Placental pericyte (primary cell): ENCODE results near the gene KRTAP10-2. TPM values are rescaled to one million over a fixed set of nuclear protein-coding genes. Genes with fewer than 3 reads are reported as not detected.

Experiments
- total RNA-seq: library from RNA; depleted of rRNA; stranded (reverse); fragments of >200 nt; gene quantifications from 2 replicates; pipeline ENCODE4 v1.2.3, GENCODE V29; 2012

The KRTAP10-2 gene
- not detected in 2 replicates for total RNA-seq

GRCh38 chr21:44551340-44551961 is at the start of gene KRTAP10-2:
Gene KRTAP10-2, minus strand, starts transcription at chr21:44551505. Its CDS starts 47 bp downstream, at chr21:44551458.

GRCh38 chr21:44600118-44600978 is 49.0 kb upstream of the KRTAP10-2 start, which contains the start of gene KRTAP10-7:
Gene KRTAP10-7, plus strand, starts transcription at chr21:44600597. Its CDS starts 25 bp downstream, at chr21:44600622.

GRCh38 chr21:44592446-44593311 is 41.4 kb upstream of the KRTAP10-2 start, which contains the start of gene KRTAP10-6:
Gene KRTAP10-6, minus strand, starts transcription at chr21:44592505. Its CDS starts 21 bp downstream, at chr21:44592484.

GRCh38 chr21:44580231-44580821 is 29.0 kb upstream of the KRTAP10-2 start, which contains the start of gene KRTAP10-5:
Gene KRTAP10-5, minus strand, starts transcription at chr21:44580604. Its CDS starts 26 bp downstream, at chr21:44580578.

GRCh38 chr21:44573630-44574456 is 22.5 kb upstream of the KRTAP10-2 start, which contains the start of gene KRTAP10-4:
Gene KRTAP10-4, plus strand, starts transcription at chr21:44573729. Its CDS starts 30 bp downstream, at chr21:44573759.

GRCh38 chr21:44558695-44559094 is 7.4 kb upstream of the KRTAP10-2 start, which contains the start of gene KRTAP10-3:
Gene KRTAP10-3, minus strand, starts transcription at chr21:44558795. Its CDS starts 80 bp downstream, at chr21:44558715.

GRCh38 chr21:44539991-44540666 is 11.2 kb downstream of the KRTAP10-2 start, which contains the start of gene KRTAP10-1:
Gene KRTAP10-1, minus strand, starts transcription at chr21:44540195. Its CDS starts 45 bp downstream, at chr21:44540150.

Other genes starting within 250 kb of the KRTAP10-2 start
- gene CFAP410, start 212.1 kb downstream of the KRTAP10-2 start, total RNA-seq: 10.0 and 20.1 TPM in 2 replicates
- gene TRPM2, start 197.9 kb downstream of the KRTAP10-2 start, total RNA-seq: under 0.01 and 0.29 TPM in 2 replicates
- 0.29 and 0.66 TPM in 2 replicates for gene LRRC3, start 96.0 kb downstream of the KRTAP10-2 start, total RNA-seq
- not detected in 2 replicates for gene KRTAP10-1, start 11.3 kb downstream of the KRTAP10-2 start, total RNA-seq
- not detected in 2 replicates for gene KRTAP10-3, start 7.3 kb upstream of the KRTAP10-2 start, total RNA-seq
- not detected in 2 replicates for gene KRTAP10-4, start 22.2 kb upstream of the KRTAP10-2 start, total RNA-seq
- gene KRTAP10-5, start 29.1 kb upstream of the KRTAP10-2 start, total RNA-seq: not detected in 2 replicates
- not detected in 2 replicates for gene KRTAP10-6, start 41.0 kb upstream of the KRTAP10-2 start, total RNA-seq
- gene KRTAP10-7, start 49.1 kb upstream of the KRTAP10-2 start, total RNA-seq: not detected in 2 replicates
- gene KRTAP10-8, start 60.6 kb upstream of the KRTAP10-2 start, total RNA-seq: not detected in 2 replicates
- not detected in 2 replicates for gene KRTAP10-9, start 75.6 kb upstream of the KRTAP10-2 start, total RNA-seq
- not detected in 2 replicates for gene KRTAP10-10, start 85.9 kb upstream of the KRTAP10-2 start, total RNA-seq
- gene KRTAP10-11, start 94.9 kb upstream of the KRTAP10-2 start, total RNA-seq: not detected in 2 replicates
- not detected in 2 replicates for gene KRTAP12-4, start 103.2 kb upstream of the KRTAP10-2 start, total RNA-seq
- gene KRTAP12-3, start 106.4 kb upstream of the KRTAP10-2 start, total RNA-seq: not detected in 2 replicates
- gene KRTAP12-2, start 115.4 kb upstream of the KRTAP10-2 start, total RNA-seq: not detected in 2 replicates
- gene KRTAP12-1, start 130.7 kb upstream of the KRTAP10-2 start, total RNA-seq: not detected in 2 replicates
- not detected in 2 replicates for gene KRTAP10-12, start 145.7 kb upstream of the KRTAP10-2 start, total RNA-seq
- gene TSPEAR, start 160.1 kb upstream of the KRTAP10-2 start, total RNA-seq: not detected in 2 replicates